Measurements from ENCODE around the gene MAML3.

MAML3 gene

DNA sequence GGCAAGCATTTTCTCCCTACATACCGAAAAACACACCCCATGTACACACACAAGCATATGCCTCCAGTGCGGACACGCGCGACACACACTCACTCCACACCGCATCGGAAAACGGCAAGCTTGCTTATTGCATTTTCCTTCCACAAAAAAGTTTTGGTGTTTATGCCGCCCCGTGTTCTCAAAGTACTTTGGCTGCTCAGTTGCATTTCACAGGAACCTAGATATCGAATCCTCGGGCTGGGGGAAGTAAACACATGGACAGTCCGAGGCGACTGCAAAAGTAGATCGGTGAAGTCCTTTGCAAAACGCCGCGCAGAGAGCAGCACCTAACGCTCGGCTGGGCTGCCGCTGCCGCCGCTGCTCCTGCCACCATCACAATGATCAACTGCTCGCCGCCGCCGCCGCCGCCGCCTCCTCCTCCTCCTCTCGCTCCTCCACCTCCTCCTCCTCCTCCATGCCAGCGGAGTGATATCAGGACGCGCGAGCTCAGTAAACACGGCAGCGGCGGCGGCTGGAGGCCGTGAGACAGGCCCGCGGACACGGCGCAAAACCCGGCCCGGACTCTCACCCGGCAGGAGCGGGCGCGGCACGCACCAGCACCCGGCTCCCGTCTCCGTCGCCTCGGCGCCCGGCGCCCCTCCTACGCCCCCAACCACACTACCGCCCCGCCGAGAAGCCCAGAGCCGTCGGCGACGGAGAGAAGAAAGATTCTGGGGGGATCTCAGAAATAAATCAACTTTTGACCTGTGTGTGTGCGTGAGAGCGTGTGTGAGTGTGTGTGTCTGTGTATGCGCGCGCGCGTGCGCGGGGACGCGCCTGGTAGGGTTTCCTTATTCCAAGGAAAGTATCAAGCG lies at the start of gene MAML3:
MAML3 (minus strand) TSS at position 467 of the 854 bp plus-strand sequence. CDS start 857 bp downstream, outside the sequence.
- DNase-seq, result peak; percentile 89

GRCh38 chr4:140198942-140199341 lies 45.0 kb upstream of the MAML3 start:
- DNase-seq, result no peak

DNA sequence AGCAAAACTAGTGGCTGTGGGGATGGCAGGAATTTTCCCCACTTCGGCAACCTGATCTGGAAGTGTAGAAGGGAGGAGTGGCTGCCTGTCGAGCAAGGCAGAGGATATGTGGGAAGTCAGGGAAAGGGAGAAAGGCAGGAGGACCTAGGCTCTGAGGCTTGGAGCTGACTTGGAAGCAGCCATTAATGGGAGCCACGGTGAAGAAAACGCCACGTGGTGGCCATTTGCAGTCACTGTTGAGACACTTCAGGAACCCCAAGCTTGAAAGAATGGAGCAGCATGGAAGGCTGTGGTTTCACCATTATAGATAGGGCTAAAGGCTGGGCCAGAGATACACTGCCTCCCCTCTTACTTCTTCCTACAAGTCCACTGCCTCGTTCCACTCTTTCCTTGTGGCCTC lies 41.8 kb upstream of the MAML3 start:
- no peak for DNase-seq

- DNase-seq, result no peak
Measured at GRCh38 chr4:140189805-140190204, 35.8 kb upstream of the MAML3 start.

DNA sequence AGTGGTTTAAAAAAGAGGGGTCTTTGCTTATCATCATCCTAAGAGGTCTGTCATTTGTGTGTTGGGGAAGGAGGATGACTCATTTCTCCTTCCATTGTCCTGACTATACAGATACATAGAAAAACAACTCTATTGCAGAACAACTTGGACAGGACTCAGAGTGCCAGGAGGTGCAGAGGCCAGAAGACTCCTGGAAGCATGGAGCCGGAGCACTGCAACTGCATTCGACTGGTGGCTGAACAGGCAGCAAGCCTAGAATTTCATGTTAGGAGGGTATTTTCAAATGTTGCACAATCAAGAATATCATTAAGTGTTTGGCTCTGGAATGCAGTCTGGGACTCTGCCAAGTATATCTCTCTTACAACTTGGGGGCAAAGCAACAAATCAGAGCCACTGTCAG lies 35.0 kb upstream of the MAML3 start:
- DNase-seq, result no peak

DNA sequence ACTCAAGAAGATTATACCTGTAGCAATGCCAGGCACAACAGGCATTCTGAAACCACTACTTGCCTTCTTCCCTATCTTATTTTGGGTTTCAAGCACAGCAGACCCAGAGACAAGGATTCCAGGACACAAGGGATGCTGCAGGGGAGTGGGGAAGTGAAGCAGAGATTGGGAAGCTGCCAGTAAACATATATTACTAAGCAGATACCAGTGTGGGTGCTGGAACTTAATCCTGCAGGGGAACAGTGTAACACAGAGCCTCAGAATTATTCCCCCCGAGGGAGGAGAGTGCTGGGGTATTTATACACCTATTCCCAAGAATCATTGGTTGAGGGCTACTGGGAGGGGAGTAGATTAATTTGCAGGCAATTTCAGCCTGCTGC lies 33.3 kb upstream of the MAML3 start:
- DNase-seq, result no peak

GRCh38 chr4:140186651-140187315 lies 32.8 kb upstream of the MAML3 start:
- no peak for DNase-seq

DNA sequence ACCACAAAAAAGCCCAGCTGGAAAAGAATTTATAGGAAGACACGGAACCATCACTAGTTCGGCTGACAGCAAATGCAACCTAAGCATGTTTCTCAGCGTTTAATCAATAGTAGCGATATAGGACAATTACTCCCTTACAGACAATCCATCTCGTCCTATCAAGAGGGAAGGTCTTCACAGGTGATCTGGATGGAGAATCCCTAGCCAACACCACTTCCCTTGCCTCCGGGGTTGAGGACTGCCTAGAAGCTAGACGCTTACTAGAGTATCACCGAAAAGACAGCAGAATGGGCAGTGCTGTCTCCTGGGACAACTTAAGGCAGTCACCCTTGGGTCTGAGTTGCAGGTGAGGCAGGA lies 32.1 kb upstream of the MAML3 start:
- DNase-seq, result no peak

GRCh38 chr4:140185412-140186081 lies 31.6 kb upstream of the MAML3 start:
- DNase-seq, result no peak

DNA sequence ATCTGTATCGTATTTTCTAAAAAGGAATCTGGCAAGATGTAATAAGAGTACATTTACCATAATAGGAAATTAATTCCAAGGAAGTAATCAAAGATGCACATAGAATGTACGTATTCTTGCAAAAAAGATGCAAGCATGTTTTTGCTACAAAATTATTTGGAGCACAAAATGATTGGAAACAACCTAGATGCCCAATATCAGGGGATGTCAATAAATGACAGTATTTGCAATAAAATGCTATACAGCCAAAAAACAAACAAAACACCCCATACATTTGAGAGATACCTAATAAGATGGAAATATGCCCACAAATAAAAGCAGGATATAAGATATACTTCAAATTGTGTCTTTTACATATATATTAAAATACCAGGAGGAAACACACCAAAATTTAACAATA lies 29.3 kb upstream of the MAML3 start:
- DNase-seq, result no peak

DNA sequence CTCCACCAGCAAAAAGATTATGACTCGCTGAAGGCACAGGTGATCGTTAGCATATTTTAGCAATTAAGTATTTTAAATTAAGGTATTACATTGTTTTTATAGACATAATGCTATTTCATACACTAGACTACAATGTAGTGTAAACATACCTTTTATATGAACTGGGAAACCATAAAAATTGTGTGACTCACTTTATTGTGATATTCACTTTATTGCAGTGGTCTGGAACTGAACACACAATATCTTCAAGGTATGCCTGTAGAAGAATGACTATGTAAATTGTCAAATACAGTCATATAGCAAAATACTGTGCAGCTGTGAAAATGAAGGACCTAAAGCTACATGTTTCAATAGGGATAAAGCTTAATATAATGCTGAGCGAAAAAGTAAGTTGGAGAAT lies 26.6 kb upstream of the MAML3 start:
- no peak for DNase-seq

DNA sequence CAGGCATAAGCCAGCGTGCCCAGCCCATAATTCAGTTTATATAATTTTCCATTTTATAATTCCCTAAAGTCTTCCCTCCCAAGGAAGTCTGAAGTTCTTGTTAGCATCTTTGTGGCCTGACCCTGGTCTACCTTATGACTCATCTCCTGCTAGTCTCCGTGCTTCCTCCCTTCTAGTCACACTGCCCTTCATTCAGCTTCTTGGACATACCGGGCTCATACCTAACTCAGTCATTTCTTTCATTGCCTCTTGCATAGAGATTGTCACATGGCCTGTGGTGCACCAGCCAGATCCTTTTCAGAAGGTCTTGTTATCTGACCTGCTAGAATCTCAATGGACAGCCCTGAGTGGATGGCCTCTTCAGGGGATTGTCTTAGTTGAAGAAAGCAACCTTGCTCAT lies 22.8 kb upstream of the MAML3 start:
- DNase-seq, result no peak

GRCh38 chr4:140174543-140174942 lies 20.6 kb upstream of the MAML3 start:
- DNase-seq, result no peak

- no peak for DNase-seq
Measured at GRCh38 chr4:140172960-140173359, 19.0 kb upstream of the MAML3 start.

DNA sequence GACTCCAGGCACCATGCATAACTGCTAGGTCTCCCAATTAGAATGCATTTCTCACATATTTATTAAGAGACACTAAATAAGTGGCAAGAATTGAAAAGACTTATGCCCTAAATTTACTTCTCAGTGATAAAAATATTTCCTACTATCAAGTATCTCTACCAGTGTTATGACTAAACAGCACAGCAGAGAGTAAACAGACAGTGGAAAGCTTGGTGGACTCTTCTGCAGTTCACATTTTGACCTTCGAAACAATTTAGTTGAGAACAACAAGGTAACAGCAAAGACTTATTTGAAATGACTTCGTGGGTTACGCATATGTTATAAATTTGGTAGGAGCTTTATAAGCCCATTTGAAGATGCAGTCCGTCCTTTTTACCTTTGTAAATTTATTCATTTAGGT lies 16.3 kb upstream of the MAML3 start:
- no peak for DNase-seq

GRCh38 chr4:140168936-140169335 lies 15.0 kb upstream of the MAML3 start:
- DNase-seq, result no peak

DNA sequence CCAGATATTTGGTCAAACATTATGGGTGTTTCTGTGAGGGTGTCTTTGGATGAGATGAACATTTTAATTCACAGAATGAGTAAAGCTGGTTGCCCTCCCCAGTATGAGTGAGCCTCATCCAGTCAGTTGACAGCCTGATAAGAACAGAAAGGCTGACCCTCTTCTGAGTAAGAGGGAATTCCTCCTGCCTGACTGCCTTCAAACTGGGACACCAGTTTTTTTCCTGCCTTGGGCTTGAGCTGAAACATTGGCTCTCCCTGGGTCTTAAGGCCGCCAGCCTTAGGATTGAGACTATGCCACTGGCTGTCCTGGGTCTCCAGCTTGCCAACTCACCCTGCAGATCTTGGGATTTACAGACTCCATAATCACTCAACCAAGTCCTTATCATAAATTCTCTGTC lies 14.5 kb upstream of the MAML3 start:
- DNase-seq, result no peak

- DNase-seq, result no peak
Measured at GRCh38 chr4:140163029-140163810, 9.2 kb upstream of the MAML3 start.

DNA sequence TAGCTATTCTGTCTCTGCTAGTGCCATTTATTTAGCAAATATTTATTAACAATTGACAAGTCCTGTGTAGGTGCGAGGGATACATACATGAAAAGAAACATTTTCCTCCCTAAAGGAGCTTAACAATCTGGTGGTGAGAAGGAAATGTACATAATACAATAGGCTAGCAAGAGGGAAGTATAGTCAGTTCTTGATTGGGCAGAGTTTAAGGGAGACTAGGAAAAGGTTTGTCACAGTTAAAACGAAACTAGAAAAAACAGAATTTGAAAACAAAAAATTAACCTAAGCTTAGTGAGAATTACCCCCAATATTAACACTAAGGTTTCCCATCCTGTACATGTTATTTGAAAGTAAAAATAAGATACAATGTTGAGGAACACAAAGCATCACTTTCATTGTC lies 8.6 kb upstream of the MAML3 start:
- no peak for DNase-seq

DNA sequence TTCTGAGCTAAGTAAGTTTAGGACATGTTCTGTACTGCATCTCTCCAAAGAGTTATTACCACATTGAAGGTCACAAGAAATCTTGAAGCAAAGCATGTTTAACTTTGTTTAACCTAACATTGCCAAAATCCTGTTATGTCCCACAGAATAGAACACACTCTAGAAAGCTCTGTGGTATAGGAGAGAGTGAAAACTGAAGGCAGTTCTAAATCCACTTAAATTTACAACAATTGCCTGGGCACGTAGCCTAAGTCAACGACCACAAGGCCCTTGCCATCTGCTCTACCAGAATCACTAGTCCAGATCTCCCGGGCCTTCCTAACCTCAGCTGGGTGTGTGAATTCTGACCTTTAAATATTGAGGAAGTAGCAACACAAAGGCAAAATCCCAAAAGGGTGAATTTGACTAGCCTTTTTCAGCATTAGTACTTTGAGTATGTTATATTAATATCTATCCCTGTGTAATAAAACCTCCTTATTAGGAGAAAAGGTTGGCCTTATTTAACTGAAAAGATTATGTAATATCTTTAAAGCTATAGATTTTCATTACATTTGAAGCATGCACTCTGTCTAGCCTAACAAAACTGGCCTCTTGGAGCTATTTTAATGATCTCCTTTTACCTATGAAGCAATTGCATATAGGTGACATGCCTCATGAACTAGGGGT lies 4.5 kb upstream of the MAML3 start:
- no peak for DNase-seq

GRCh38 chr4:140157341-140157740 lies 3.4 kb upstream of the MAML3 start:
- no peak for DNase-seq

DNA sequence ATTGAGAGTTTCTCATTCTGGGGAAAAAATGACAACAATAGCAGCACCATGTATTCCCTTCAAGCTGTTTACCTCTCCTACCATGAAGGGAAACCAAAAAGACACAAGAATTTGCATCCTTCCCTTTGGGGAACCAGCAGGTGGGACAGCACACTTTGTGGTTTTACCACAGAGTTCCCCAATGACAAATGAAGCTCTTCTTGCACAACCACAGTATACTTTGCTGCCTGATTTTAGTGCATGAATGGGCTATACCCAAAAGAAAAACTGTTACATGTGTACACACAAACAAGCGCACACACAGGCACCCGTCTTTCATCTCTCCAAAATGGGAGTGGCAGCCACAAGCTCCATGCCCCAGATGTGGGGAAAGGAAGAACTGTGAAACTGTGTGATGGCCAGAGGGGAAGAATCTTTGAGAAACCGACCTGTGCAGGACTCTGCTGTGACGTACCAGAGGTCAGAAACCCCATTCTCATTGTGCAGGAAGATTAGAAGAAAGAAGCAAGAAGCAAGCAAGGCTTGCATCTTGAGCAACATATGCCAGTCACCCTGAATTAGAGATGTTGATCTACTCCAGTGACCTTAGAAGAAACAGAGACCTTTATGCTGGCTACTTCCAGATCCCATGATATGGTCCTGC lies 2.7 kb upstream of the MAML3 start:
- no peak for DNase-seq
